Osteocyte (in vitro differentiated cells): ENCODE data around the gene NFATC4. TPM values are rescaled to one million over a fixed set of nuclear protein-coding genes. Genes with fewer than 3 reads are reported as not detected.

Experiments used
- DNase-seq: peaks from one replicate; pipeline ENCODE4 v3.0.0; 2021; ENCODE audit warnings: mixed read lengths; ENCODE audit not compliant: unreplicated experiment; ENCODE audit errors: extremely low spot score
- H3K27ac Mint-ChIP-seq: one replicate; pipeline ENCODE4 v1.8.0; 2021; ENCODE audit warnings: mild to moderate bottlenecking, mixed read lengths; ENCODE audit not compliant: unreplicated experiment
- H3K27me3 Mint-ChIP-seq: one replicate; pipeline ENCODE4 v1.8.0; 2021; ENCODE audit warnings: mixed read lengths; ENCODE audit not compliant: unreplicated experiment
- H3K36me3 Mint-ChIP-seq: one replicate; pipeline ENCODE4 v1.8.0; 2021; ENCODE audit warnings: mixed read lengths; ENCODE audit not compliant: unreplicated experiment
- H3K4me1 Mint-ChIP-seq: one replicate; pipeline ENCODE4 v1.8.0; 2021; ENCODE audit warnings: mixed read lengths; ENCODE audit not compliant: unreplicated experiment
- H3K4me3 Mint-ChIP-seq: one replicate; pipeline ENCODE4 v1.8.0; 2021; ENCODE audit warnings: mild to moderate bottlenecking, moderate library complexity, mixed read lengths; ENCODE audit not compliant: unreplicated experiment
- H3K9me3 Mint-ChIP-seq: one replicate; pipeline ENCODE4 v1.8.0; 2021; ENCODE audit warnings: mixed read lengths; ENCODE audit not compliant: unreplicated experiment
- total RNA-seq: library from RNA; stranded (reverse); gene quantifications from 2 replicates; pipeline ENCODE4 v1.2.1, GENCODE V29; 2021
- TF ChIP-seq, protein P1 (sequence below): fragments of 200-600 bp; sonication (generic); IDR thresholded peaks from 2 replicates; pipeline ENCODE4 v1.5.0; 2021; ENCODE audit warnings: antibody characterized with exemption, mild to moderate bottlenecking, moderate library complexity

NFATC4 gene
- total RNA-seq, 1 donor from 2014 or later = 223 TPM

DNA sequence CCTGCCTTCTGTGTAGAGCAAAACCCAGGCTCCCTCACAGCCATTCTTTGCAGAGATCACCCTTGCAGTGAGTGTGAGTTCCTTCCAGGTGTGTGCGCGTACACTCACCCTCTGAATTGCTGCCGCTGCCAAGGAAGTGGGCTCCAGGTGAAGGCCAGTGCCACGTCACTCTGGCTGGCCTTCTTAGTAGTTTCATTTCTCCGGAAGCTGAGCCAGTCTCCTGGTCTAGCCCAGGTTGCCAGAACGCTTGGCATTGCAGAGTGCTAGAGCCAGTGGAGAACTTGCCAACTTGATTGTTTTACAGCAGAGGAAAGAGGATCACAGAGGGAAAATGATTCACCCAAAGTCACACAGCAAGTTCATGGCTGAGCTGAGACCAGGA, 50.5 kb downstream of the NFATC4 start:
- peaks cover 17% of the 10 kb centered on the region for H3K36me3 Mint-ChIP-seq
- no peaks in the 10 kb centered on the region for H3K9me3 Mint-ChIP-seq
- TF ChIP-seq, protein P1, sequence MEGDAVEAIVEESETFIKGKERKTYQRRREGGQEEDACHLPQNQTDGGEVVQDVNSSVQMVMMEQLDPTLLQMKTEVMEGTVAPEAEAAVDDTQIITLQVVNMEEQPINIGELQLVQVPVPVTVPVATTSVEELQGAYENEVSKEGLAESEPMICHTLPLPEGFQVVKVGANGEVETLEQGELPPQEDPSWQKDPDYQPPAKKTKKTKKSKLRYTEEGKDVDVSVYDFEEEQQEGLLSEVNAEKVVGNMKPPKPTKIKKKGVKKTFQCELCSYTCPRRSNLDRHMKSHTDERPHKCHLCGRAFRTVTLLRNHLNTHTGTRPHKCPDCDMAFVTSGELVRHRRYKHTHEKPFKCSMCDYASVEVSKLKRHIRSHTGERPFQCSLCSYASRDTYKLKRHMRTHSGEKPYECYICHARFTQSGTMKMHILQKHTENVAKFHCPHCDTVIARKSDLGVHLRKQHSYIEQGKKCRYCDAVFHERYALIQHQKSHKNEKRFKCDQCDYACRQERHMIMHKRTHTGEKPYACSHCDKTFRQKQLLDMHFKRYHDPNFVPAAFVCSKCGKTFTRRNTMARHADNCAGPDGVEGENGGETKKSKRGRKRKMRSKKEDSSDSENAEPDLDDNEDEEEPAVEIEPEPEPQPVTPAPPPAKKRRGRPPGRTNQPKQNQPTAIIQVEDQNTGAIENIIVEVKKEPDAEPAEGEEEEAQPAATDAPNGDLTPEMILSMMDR = no peak
- no peaks in the 10 kb centered on the region for H3K4me1 Mint-ChIP-seq
- H3K27me3 Mint-ChIP-seq = peaks cover 6% of the 10 kb centered on the region
- H3K4me3 Mint-ChIP-seq = no peak overlapping the region
- no peak overlapping the region for H3K27ac Mint-ChIP-seq
- DNase-seq = no peak

DNA sequence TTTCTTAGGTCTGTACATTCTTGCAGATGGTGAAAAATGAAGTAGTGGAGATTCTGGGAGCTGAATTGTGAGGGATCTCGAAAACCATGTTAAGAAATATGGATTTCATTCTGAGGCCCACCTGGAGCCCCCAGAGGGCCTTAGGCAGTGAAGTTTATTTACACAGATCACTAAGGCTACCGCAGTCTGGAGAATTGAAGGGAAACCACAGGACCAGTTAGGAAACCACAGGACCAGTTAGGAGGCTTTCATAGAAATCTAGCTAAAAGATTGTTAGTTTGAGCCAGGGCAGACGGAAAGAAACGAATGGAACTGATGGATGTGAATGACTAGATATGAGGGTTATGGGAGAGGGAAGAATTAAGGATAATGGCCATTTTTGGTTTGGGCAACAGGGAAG, 54.3 kb downstream of the NFATC4 start:
- Mint-ChIP-seq H3K4me3 (no peak overlapping the region), H3K27ac (no peak overlapping the region), H3K4me1 (peaks cover 16% of the 10 kb centered on the region), H3K36me3 (no peaks in the 10 kb centered on the region), H3K9me3 (peaks cover 4% of the 10 kb centered on the region), H3K27me3 (peaks cover 6% of the 10 kb centered on the region)
- DNase-seq = no peak
- TF ChIP-seq, protein P1 = no peak

DNA sequence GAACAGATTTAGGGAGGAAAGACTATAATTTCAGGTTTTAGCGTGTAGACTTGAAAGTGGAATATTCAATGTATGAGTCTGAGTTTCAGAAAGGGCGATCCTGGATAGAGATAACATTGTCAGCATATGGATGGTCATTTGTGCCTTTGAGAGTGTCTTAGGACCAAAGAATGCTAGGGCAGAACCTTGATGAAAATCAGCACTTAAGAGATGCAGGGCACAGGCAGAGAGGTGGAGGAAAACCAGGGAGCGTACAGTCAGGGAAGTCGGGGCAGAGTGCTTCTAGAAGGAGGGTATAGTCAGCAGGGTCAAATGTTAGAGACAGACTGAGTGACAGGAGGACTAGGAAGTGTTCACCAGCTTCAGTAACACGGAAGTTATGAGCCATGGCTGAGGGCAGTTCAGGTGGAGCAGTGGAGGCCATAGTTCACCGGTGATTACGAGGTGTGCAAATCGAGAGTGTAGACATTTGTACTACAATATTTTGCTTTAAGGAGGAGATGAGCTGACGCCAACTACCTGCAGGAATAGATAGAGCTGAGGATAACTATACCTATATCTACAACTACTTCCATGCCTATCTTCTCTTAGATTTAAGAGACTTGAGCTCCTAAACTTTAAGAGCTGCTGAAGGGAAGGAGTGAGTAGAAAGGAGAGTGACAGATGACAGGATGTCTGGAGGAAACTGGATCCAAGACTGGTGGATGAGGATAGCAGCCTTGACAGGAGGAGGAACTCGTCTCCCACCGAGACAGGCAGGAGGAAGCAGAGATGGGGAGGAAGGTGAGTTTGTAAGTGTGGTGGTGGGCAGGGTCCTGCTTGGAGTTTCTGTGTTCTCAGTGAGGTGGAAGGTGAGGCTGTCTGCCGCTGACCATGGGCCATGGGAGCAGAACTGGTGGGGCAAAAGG, 55.0 kb downstream of the NFATC4 start:
- Mint-ChIP-seq H3K4me3 (no peak overlapping the region), H3K4me1 (peaks cover 16% of the 10 kb centered on the region), H3K27me3 (peaks cover 6% of the 10 kb centered on the region), H3K36me3 (no peaks in the 10 kb centered on the region), H3K9me3 (peaks cover 4% of the 10 kb centered on the region), H3K27ac (no peak overlapping the region)
- TF ChIP-seq, protein P1 = no peak
- peak; percentile 49 for DNase-seq

DNA sequence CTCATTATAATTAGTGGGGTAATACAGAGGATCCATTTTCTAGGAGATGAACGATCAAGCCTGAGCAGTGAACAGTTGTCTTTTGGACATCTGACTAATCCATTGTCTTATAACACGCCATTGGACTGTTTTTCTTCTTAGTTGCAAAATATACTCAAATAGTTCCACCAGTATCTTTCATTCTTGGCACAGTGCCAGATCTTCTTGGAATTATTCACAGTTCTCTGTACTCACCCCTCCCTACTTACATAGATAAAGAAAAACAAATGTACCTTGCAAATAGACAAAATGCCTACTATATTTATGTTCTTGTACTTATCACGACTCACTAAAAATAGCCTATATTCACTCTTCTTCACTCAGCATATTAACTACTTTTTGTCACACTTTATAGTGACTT, 57.7 kb downstream of the NFATC4 start:
- no peak overlapping the region for H3K4me3 Mint-ChIP-seq
- H3K4me1 Mint-ChIP-seq = peaks cover 25% of the 10 kb centered on the region
- H3K9me3 Mint-ChIP-seq = peaks cover 4% of the 10 kb centered on the region
- H3K27me3 Mint-ChIP-seq = no peaks in the 10 kb centered on the region
- no peaks in the 10 kb centered on the region for H3K36me3 Mint-ChIP-seq
- no peak for DNase-seq
- TF ChIP-seq, protein P1 = no peak
- peak overlapping the region; percentile 83 for H3K27ac Mint-ChIP-seq

DNA sequence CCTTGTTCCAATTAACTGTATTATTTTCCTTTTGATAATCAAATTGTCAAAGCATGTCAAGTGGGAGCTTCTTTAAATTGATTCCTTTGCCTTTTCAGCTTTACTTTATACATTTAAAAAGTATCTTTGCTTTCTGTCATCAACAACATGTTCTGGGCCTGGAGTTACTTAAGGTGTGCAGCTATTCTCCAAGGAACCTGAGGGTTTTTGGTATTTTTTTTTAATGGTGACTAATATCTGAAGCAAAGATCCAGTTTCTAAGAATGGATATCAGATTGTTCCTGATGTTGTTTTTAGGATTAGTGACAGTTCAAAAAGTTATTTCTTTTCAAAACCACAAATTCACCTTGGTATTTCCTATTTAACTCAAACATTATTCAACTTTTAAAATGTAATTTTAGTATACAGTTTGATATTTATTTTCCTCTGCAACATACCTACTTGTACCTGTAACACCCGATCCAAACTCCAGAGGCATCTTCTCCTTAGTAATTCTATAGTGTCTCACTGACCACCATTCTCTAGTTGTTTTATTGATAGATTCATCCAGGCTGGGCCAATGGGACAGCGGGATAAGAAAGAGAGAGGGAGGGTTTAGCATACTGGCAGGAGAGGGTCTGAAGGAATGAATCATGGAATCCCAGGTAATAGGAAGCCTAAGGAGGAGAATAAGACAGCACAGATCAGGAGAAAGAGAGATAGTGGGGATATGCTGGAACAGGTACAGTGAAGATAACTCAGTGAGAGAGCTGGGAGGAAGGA, 58.3 kb downstream of the NFATC4 start:
- Mint-ChIP-seq H3K4me3 (no peak overlapping the region), H3K27ac (peak overlapping the region; percentile 83), H3K36me3 (no peaks in the 10 kb centered on the region), H3K9me3 (peaks cover 4% of the 10 kb centered on the region), H3K4me1 (peaks cover 29% of the 10 kb centered on the region), H3K27me3 (no peaks in the 10 kb centered on the region)
- TF ChIP-seq, protein P1 = no peak
- no peak for DNase-seq
